NCI-H146 treated with DMSO at 0.1 percent for 48 hours (cell line): ENCODE results near the gene IKZF4.

Source experiments
- DNase-seq: peaks from one replicate; lab custom pipeline; 2025; ENCODE audit not compliant: unreplicated experiment; lab: John Stamatoyannopoulos, UW

IKZF4 gene

GRCh38 chr12:56081393-56082347 lies 60.8 kb downstream of the IKZF4 start:
- DNase-seq, result no peak

DNA sequence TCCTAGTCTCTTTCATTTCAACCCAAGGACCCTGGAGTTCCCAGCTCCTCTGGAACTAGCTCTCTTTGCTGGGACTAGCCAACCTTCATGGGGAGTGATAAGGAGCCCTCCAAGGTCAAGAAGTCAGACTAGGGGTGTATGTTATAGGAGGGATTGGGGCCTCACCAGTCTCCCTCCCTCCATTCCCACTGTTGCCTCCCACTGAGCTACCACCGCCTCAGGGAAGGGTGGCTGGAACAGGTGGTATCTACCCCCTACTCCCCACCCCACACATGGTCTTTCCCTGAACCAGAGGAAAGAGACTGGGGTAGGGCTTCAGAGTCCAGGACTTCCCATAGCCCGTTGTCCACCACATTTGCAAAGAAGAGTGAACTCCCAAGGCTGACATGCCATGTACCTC lies 61.5 kb downstream of the IKZF4 start:
- no peak for DNase-seq

DNA sequence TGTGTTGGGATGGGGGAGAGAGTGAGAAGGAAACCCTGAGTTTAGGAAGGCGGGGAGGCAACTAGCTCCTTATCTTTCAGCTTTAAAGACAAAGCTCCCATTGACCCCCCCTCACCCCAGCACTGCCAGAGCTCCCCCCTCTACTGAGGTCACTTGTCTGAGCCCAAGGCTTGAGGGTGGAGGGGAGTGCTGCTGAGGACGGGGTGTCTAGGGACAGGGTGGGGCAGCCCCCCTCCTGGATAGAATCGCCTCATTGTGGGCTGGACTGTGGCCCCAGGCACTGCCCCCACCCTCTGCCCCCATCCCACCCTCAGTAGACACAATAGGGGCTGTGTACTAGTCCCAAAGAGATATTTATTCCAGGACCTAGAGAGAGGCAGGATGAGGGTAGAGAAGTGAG lies 62.1 kb downstream of the IKZF4 start:
- no peak for DNase-seq

GRCh38 chr12:56084958-56085543 lies 64.2 kb downstream of the IKZF4 start:
- no peak for DNase-seq

GRCh38 chr12:56086096-56086495 lies 65.3 kb downstream of the IKZF4 start:
- no peak for DNase-seq

- DNase-seq, result no peak
Observed at GRCh38 chr12:56086608-56087007, 65.8 kb downstream of the IKZF4 start.

GRCh38 chr12:56087220-56087619 lies 66.4 kb downstream of the IKZF4 start:
- DNase-seq, result no peak
